Uterus (tissue), 4 donors: Measurements from ENCODE around the gene IGF2. TPM values are rescaled to one million over a fixed set of nuclear protein-coding genes. Genes with fewer than 3 reads are reported as not detected.

Source experiments
- DNase-seq, 2 donors: peaks; one replicate each; pipeline ENCODE4 v3.0.0-alpha.2; 2019 to 2020
- H3K27ac ChIP-seq, 2 donors: fragments of 200-600 bp; sonication (generic); 1 replicate in 1 of 2; 2 replicates in 1 of 2; pipeline ENCODE4 v1.5.1; 2016 to 2018
- H3K27me3 ChIP-seq, 2 donors: fragments of 200-600 bp; sonication (generic); one replicate each; pipeline ENCODE4 v1.5.1; 2018 to 2019; ENCODE audit warnings: control low read depth in 1 of 2
- H3K36me3 ChIP-seq, 2 donors: fragments of 200-600 bp; sonication (generic); one replicate each; pipeline ENCODE4 v1.5.1; 2019; ENCODE audit warnings: control low read depth in 1 of 2
- H3K4me1 ChIP-seq, 2 donors: fragments of 200-600 bp; sonication (generic); one replicate each; pipeline ENCODE4 v1.5.1; 2018 to 2019; ENCODE audit warnings: control low read depth in 1 of 2
- H3K4me3 ChIP-seq, 2 donors: fragments of 200-600 bp; sonication (generic); 1 replicate in 1 of 2; 2 replicates in 1 of 2; pipeline ENCODE4 v1.5.1; 2018 to 2019; ENCODE audit warnings: mild to moderate bottlenecking in 1 of 2
- H3K9me3 ChIP-seq, 2 donors: fragments of 200-600 bp; sonication (generic); one replicate each; pipeline ENCODE4 v1.5.1; 2019; ENCODE audit warnings: control low read depth in 1 of 2
- POLR2A ChIP-seq, 2 donors: fragments of 450-650 bp; IDR thresholded peaks; one replicate each; pipeline ENCODE4 v1.6.1; 2016; ENCODE audit warnings: antibody characterized with exemption in 2 of 2, mild to moderate bottlenecking in 1 of 2, moderate library complexity in 1 of 2
- intact Hi-C: fragments of 100-400 bp; cut with DNase I; formaldehyde crosslinking; loops from one replicate; pipeline ENCODE4 v1.15.1; 2023; ENCODE audit warnings: low total_unique reads
- total RNA-seq, 4 donors: library from RNA; depleted of rRNA in 3 of 4; stranded (reverse); fragments of >200 nt in 3 of 4; gene quantifications; one replicate each; pipeline versions ENCODE4 v1.1.0 to v1.2.4, GENCODE V29; 2014 to 2023
- TF ChIP-seq, protein P1 (sequence below), 4 experiments: fragments of 200-600 bp in 2 of 4; fragments of 450-650 bp in 2 of 4; sonication (generic) in 2 of 4; IDR thresholded peaks; one replicate each; pipeline ENCODE4 v1.5.1; 2016 to 2019; ENCODE audit warnings: antibody characterized with exemption in 4 of 4, mild to moderate bottlenecking in 2 of 4, moderate library complexity in 1 of 4
- donor health status: DM: yes; HTN: yes; CAD: no.

The IGF2 gene
- total RNA-seq, 4 donors from 2014 or later, result 54.1 to 347 (median 188) TPM

DNA sequence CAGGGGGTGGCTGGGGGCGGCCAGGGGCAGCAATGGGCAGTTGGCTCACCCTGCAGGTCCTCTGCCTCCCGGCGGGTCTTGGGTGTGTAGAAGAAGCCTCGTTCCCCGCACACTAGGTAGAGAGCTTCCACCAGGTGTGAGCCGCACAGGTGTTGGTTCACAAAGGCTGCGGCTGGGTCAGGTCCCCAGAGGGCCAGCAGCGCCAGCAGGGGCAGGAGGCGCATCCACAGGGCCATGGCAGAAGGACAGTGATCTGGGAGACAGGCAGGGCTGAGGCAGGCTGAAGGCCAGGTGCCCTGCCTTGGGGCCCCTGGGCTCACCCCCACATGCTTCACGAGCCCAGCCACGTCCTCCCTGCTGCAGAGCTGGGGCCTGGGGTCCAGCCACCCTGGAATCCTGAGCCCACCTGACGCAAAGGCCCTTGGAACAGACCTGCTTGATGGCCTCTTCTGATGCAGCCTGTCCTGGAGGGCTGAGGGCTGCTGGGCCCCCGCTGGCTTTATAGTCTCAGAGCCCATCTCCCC is 21.6 kb upstream of the IGF2 start, which contains the start of gene INS:
INS (minus strand) TSS at position 474 of the 524 bp plus-strand sequence; CDS start at position 236, 238 bp downstream.
- TF ChIP-seq, protein P1, sequence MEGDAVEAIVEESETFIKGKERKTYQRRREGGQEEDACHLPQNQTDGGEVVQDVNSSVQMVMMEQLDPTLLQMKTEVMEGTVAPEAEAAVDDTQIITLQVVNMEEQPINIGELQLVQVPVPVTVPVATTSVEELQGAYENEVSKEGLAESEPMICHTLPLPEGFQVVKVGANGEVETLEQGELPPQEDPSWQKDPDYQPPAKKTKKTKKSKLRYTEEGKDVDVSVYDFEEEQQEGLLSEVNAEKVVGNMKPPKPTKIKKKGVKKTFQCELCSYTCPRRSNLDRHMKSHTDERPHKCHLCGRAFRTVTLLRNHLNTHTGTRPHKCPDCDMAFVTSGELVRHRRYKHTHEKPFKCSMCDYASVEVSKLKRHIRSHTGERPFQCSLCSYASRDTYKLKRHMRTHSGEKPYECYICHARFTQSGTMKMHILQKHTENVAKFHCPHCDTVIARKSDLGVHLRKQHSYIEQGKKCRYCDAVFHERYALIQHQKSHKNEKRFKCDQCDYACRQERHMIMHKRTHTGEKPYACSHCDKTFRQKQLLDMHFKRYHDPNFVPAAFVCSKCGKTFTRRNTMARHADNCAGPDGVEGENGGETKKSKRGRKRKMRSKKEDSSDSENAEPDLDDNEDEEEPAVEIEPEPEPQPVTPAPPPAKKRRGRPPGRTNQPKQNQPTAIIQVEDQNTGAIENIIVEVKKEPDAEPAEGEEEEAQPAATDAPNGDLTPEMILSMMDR (IDR thresholded peaks at IDR 0.05), result no peak
- no peak for TF ChIP-seq POLR2A (IDR thresholded peaks at IDR 0.05)
- intact Hi-C loops, result no loop called here
- no peak for DNase-seq

DNA sequence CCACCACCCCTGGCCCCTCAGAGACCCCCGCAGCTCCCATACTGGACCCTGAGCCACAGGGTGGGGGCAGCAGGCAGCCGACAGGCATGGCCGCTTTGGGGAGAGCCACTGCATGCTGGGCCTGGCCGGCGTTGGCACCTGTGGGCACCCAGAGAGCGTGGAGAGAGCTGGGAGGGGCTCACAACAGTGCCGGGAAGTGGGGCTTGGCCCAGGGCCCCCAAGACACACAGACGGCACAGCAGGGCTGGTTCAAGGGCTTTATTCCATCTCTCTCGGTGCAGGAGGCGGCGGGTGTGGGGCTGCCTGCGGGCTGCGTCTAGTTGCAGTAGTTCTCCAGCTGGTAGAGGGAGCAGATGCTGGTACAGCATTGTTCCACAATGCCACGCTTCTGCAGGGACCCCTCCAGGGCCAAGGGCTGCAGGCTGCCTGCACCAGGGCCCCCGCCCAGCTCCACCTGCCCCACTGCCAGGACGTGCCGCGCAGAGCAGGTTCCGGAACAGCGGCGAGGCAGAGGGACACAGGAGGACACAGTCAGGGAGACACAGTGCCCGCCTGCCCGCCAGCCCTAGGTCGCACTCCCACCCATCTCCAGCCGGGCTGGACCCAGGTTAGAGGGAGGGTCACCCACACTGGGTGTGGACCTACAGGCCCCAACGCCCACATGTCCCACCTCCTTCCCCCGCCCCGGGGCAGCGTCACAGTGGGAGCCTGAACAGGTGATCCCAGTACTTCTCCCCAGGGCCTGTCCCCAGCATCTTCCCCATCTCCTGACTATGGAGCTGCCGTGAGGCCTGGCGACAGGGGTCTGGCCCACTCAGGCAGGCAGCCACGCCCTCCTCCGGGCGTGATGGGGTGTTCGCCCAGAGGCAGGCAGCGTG is 20.6 kb upstream of the IGF2 start:
- H3K27ac ChIP-seq, result no peak overlapping the region
- no peak for DNase-seq
- no peaks in the 10 kb centered on the region for H3K27me3 ChIP-seq
- H3K4me3 ChIP-seq, result no peak overlapping the region
- H3K36me3 ChIP-seq, result no peaks in the 10 kb centered on the region
- no peaks in the 10 kb centered on the region for H3K9me3 ChIP-seq
- TF ChIP-seq, protein P1 (IDR thresholded peaks at IDR 0.05), result no peak
- no peak for TF ChIP-seq POLR2A (IDR thresholded peaks at IDR 0.05)
- intact Hi-C loops, result loop anchor here (5.0 to 10.0 kb wide), 2 partner anchors 277 to 465 kb away; partner anchors contain the start of gene KRTAP5-6
- no peaks in the 10 kb centered on the region for H3K4me1 ChIP-seq

More for the DNA sequence above, 21.6 kb upstream of the IGF2 start, which contains the start of gene INS:
- H3K4me3 ChIP-seq, result no peak within 1 kb of the TSS
- no peak within 1 kb of the TSS for H3K27ac ChIP-seq
- H3K4me1 ChIP-seq, result no peaks in the 10 kb centered on the region
- no peaks in the 10 kb centered on the region for H3K9me3 ChIP-seq
- no peaks in the 10 kb centered on the region for H3K27me3 ChIP-seq
- no peaks in the 10 kb centered on the region for H3K36me3 ChIP-seq

DNA sequence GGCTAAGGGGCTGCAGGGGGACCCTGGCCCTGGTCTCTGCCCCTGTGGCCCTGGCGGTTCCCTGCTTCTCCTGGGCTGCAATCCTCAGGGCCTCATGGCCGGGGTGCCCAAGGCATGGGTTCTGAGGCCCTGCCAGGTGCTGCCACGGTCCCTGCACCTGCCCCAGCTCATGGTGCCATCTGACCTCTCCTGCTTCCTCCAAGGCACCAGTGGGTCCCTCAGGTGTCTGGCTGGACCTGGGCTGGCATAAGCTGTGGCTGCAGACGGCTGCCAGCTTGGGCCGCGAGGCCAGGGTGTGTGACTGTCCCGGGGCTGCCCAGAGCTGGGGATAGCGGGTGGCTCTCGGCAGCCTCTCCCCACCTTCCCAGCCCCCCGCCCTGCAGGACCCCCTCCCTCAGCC is 19.8 kb upstream of the IGF2 start:
- no peak for DNase-seq
- intact Hi-C loops, result loop anchor here (5.0 to 10.0 kb wide), 2 partner anchors 277 to 464 kb away; partner anchors contain the start of gene KRTAP5-6
- no peaks in the 10 kb centered on the region for H3K27me3 ChIP-seq
- no peaks in the 10 kb centered on the region for H3K4me1 ChIP-seq
- H3K36me3 ChIP-seq, result no peaks in the 10 kb centered on the region
- no peaks in the 10 kb centered on the region for H3K9me3 ChIP-seq
- no peak overlapping the region for H3K27ac ChIP-seq
- TF ChIP-seq, protein P1 (IDR thresholded peaks at IDR 0.05), result no peak
- TF ChIP-seq POLR2A (IDR thresholded peaks at IDR 0.05), result no peak
- H3K4me3 ChIP-seq, result no peak overlapping the region

DNA sequence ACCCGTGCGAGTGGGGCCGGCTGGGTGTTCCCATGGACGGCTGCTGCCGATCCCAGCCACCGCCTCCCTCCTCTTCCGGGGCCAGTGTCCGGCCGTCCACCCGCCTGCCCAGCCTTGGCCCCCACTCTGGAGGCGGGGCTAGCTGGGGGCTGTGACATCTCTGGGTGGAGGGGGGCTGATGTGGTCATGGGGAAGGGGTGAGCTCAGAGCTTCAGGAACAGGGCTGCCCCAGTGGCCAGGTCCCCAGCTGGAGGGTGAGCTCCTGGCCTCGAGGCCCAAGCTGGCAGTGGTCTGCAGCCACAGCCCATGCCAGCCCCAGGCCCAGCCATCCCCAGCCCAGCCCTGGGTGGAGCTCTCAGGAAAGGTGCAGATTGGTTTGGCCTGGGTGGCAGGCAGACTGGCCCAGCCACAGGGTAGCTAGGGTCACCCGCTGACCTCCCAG is 19.1 kb upstream of the IGF2 start:
- no peak overlapping the region for H3K27ac ChIP-seq
- no peaks in the 10 kb centered on the region for H3K4me1 ChIP-seq
- intact Hi-C loops, result loop anchor here (5.0 to 10.0 kb wide), 2 partner anchors 276 to 464 kb away; partner anchors contain the start of gene KRTAP5-6
- H3K4me3 ChIP-seq, result no peak overlapping the region
- H3K36me3 ChIP-seq, result no peaks in the 10 kb centered on the region
- TF ChIP-seq, protein P1 (IDR thresholded peaks at IDR 0.05), result no peak
- no peak for TF ChIP-seq POLR2A (IDR thresholded peaks at IDR 0.05)
- DNase-seq, result no peak
- H3K9me3 ChIP-seq, result no peaks in the 10 kb centered on the region
- H3K27me3 ChIP-seq, result no peaks in the 10 kb centered on the region
